Psoas muscle (tissue), 7 donors: ENCODE measurements around the gene SUSD5. TPM values are rescaled to one million over a fixed set of nuclear protein-coding genes. Genes with fewer than 3 reads are reported as not detected.

ENCODE experiments used
- polyA plus RNA-seq, 3 donors: library from polyadenylated mRNA; stranded (reverse); fragments of 200-250 nt; gene quantifications; one replicate each; pipeline ENCODE4 v1.2.3, GENCODE V29; 2013
- total RNA-seq, 4 donors: library from RNA; stranded (reverse); fragmentation: NEBNext Ultra II Directional in 2 of 4; extraction: Animal tissue kit (Norgen Biotek cat#: 25700) in 2 of 4; gene quantifications; one replicate each; pipeline versions ENCODE4 v1.2.1 to v1.2.4, GENCODE V29; 2021 to 2023
- donor health status: healthy with polysubstance abuse.
- donor health status: DM: no; HTN: no; CAD: no; lungs with moderate emphysema.
- donor health status: Bipolar disorder and iron deficiency.
- donor health status: healthy.
- donor health status: DM: no; HTN: no; CAD: no.
- donor health status: DM: no; HTN: no; CAD: no.
- donor health status: DM: yes; HTN: yes; CAD: no.

The SUSD5 gene
- total and polyA plus RNA-seq, 7 donors = 0.30 to 2.0 (median 0.71) TPM

Other genes starting within 250 kb of the SUSD5 start
- gene GLB1, start 121.7 kb downstream of the SUSD5 start, total RNA-seq = 10 to 100 TPM in 1 of 4 donors, 1 to 10 TPM in 3; 7.0 to 11.9 (median 9.0) TPM
- gene GLB1, start 121.7 kb downstream of the SUSD5 start, polyA plus RNA-seq = 1 to 10 TPM; 4.0 to 7.0 (median 6.4) TPM
- gene TMPPE, start 121.7 kb downstream of the SUSD5 start, total RNA-seq = 1 to 10 TPM; 1.7 to 2.6 (median 2.4) TPM
- 1 to 10 TPM in 1 of 3 donors, under 1 TPM in 2; 0.13 to 1.4 (median 0.57) TPM for gene TMPPE, start 121.7 kb downstream of the SUSD5 start, polyA plus RNA-seq
- 10 to 100 TPM; 56.3 to 80.8 (median 76.3) TPM for gene CRTAP, start 104.8 kb downstream of the SUSD5 start, total RNA-seq
- 10 to 100 TPM; 24.9 to 35.6 (median 31.2) TPM for gene CRTAP, start 104.8 kb downstream of the SUSD5 start, polyA plus RNA-seq
- 1 to 10 TPM in 1 of 4 donors, under 1 TPM in 3; 0.19 to 1.3 (median 0.59) TPM for gene FBXL2, start 58.6 kb upstream of the SUSD5 start, total RNA-seq
- under 1 TPM; 0.31 to 0.43 (median 0.42) TPM for gene FBXL2, start 58.6 kb upstream of the SUSD5 start, polyA plus RNA-seq
- gene UBP1, start 221.6 kb upstream of the SUSD5 start, total RNA-seq = 10 to 100 TPM; 22.4 to 26.6 (median 24.7) TPM
- gene UBP1, start 221.6 kb upstream of the SUSD5 start, polyA plus RNA-seq = 10 to 100 TPM; 12.6 to 44.1 (median 33.6) TPM